Activated naive CD4-positive, alpha-beta T cell (primary cell): ENCODE data around the gene SUSD6.

Source experiments
- DNase-seq, 4 experiments: peaks; one replicate each; lab custom pipeline; 2025; lab: John Stamatoyannopoulos, UW

SUSD6 gene

DNA sequence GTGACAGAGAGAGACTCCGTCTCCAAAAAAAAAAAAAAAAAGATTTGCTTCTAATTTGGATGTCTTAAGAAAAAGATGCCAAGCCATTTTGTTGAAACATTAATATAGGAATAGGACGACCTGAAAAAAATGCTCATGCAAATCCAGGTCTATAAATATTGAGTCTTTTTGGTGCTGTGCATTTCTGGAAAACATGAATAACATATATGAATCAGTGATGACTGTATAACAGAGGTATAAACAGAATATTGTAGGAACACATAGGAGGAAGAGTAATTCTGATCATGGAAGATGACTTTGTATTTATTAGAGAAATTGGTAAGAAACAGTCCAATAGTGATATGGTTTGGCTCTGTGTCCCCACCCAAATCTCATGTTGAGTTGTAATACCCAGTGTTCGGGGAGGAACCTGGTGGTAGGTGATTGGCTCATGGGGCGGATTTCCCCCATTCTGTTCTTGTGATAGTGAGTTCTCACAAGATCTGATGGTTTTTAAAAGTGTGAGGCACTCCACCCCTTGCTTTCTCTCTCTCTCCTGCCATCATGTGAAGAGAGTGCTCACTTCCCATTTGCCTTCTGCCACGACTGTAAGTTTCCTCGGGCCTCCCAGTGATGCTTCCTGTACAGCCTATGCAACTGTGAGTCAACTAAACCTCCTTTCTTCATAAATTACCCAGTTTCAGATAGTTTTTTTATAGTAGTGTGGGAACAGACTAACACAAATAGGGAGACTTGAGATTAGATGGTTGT is 152.5 kb downstream of the SUSD6 start:
- DNase-seq, result no peak
